Activated CD8-positive, alpha-beta memory T cell treated with anti-CD3 and anti-CD28 coated beads for 36 hours (primary cell): ENCODE measurements around the gene TMC7. TPM values are rescaled to one million over a fixed set of nuclear protein-coding genes. Genes with fewer than 3 reads are reported as not detected.

Experiments used
- CTCF ChIA-PET: fragments of 350-600 bp; sonication (Branson Sonifier 250); formaldehyde crosslinking; loops from one replicate; lab custom pipeline; 2021; ENCODE audit warnings: antibody characterized with exemption; lab: Charles Lee
- POLR2A ChIA-PET: fragments of 350-600 bp; sonication (Branson Sonifier 250); formaldehyde crosslinking; loops from one replicate; lab custom pipeline; 2021; ENCODE audit warnings: antibody characterized with exemption; lab: Charles Lee
- total RNA-seq, 2 experiments: library from RNA; stranded (reverse); gene quantifications; one replicate each; pipeline ENCODE4 v1.2.3, GENCODE V29; 2021

TMC7 gene
- total RNA-seq, 2 experiments from 2014 or later: not detected

DNA sequence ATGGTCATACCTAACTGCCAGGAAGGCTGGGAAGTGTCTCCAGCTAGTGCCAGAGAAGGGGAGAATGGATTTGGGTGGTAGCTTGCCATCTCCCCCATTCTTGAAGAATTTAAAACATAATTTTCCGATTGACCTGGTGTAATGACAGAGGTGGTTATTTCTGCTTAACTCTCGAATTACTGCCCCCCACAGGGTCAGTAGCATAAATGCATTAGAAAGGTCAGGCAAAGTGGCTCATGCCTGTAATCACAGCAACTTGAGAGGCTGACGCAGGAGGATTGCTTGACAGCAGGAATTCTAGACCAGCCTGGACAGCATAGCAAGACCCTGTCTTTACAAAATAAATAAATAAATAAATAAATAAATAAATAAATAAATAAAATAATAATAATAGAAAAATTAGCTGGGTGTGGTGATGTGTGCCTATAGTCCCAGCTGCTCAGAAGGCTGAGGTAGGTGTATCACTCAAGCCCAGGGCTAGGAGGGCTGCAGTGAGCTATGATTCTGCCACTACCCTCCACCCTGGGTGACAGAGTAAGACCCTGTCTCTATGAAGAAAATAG lies 27.5 kb downstream of the TMC7 start:
- POLR2A ChIA-PET: interaction anchor here (0.6 kb wide), 1 partner anchor 1642 kb away, joined by 4 read pairs; no protein-coding TSS in a partner anchor
- CTCF ChIA-PET: no interaction called here

DNA sequence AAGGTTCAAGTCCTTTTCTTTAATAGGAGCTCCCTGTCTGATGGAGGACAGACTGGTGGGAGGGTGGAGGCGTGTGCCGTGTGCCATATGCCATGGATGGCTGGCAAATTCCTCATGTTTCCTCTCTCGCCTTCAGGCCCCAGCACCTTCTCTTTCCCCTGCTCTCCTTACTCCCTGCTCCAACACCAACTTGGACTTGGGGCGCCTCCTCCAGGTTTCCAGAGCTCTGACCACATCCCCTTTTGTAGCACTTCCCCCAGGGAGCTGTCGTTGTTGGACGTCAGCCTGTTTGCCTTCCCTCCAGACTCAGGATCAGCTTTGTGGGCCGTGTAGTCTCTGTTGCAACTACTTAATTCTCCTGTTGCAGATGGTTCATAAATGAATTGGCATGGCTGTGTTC lies 30.7 kb downstream of the TMC7 start:
- ChIA-PET POLR2A (no interaction called here), CTCF (no interaction called here)

DNA sequence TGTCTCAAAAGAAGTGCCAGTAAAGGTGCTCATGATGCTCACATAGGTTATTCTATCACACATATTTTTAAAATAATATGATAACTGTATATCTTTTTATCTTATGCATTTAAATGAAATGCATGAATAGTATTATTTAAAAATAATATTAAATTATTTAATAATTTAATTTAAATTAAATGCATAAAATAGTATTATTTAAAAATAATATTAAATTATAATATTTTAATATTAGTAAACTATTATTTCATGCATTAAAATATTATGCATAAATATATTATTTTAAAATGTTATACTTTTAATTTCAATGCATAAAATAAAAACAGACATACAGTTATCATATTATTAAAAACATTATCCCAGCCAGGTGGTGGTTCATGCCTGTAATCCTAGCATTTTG lies 33.4 kb downstream of the TMC7 start:
- ChIA-PET CTCF (no interaction called here), POLR2A (no interaction called here)

DNA sequence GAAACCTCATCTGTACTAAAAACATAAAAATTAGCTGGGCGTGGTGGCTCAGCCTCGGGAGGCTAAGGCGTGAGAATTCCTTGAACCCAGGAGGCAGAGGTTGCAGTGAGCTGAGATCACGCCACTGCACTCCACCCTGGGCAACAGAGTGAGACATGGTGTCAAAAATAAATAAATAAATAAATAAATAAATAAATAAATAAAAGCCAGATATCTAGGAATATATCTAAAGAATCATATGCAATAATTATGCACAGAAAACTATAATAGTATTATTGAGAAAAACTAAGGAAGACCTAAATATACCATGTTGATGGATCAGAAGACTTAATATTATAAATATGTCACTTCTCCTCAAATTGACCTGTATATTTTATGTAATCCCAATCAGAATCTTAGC lies 37.0 kb downstream of the TMC7 start:
- CTCF ChIA-PET: interaction anchor here (0.6 kb wide), 1 partner anchor 23 kb away, joined by 3 read pairs; no protein-coding TSS in a partner anchor
- POLR2A ChIA-PET: no interaction called here

DNA sequence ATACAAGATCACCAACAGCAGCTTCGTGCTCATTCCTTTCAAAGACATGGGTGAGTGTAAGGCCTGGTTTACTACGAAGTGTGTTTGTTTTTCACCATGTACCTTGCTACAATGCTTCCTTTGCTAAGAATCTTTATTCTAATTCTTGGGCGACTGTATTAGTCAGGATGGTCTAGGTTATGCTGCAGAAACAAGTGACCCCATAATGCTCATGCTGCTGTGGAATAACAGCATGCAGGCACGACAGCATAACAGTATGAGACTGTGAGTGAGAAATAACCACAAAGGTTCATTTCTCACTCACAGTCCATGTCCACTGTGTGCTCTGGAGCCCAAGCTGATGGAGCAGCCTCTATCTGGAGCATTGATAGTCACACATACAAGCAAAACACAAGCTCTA lies 38.0 kb downstream of the TMC7 start:
- POLR2A ChIA-PET: no interaction called here
- CTCF ChIA-PET: no interaction called here

DNA sequence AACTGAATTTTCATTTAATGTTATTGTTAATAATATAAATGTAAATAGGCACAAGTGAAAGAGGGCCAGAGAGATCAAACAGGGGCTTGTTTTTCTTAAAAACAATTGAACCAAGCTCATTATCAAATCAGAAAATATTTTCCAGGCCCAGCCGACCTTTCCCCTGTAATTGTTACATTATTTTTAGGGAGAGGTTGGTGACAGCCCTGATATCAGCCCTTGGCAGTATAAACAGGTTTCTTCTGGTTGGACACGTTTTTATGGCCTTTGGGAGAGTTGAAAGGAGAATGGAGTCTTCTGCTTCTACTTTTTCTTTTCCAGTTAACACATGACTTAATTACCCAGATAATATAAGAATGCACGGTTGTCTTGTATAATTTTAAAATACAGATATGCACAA lies 43.7 kb downstream of the TMC7 start:
- ChIA-PET CTCF (no interaction called here), POLR2A (no interaction called here)

DNA sequence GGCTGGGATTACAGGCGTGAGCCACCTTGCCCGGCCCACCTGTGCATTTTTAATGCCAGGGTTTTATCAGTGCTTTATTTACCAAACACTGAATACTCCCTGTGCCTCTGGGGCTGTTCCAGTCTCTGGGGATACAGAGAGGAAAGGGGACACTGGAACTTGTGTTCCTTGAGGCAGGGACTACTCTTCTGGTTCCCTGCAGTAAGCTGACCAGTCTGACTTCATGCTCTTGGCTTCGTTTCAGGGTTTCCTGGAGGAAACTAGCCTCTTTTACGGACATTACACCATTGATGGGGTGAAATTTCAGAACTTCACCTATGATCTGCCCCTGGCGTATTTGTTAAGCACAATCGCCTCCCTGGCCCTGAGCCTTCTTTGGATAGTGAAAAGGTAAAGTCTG lies 46.2 kb downstream of the TMC7 start:
- CTCF ChIA-PET: no interaction called here
- POLR2A ChIA-PET: no interaction called here

DNA sequence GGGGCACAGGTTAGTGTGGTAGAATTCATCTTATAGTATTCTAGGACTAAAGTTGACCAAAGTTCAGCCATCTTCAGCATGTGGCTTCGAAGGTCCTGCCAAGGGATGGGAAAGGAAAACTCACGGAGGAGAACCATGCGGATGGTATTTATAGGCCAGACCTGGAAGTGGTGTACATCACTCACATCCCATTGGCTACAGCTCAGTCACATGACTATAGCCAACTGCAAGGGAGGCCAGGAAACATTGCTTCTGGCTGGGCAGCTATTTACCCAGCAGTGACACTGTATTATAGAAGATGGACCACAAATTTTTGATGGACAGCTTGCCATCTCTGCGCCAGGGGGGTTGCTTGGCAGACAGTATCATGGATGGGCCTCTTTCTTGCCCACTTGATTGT lies 48.0 kb downstream of the TMC7 start:
- ChIA-PET POLR2A (no interaction called here), CTCF (no interaction called here)

DNA sequence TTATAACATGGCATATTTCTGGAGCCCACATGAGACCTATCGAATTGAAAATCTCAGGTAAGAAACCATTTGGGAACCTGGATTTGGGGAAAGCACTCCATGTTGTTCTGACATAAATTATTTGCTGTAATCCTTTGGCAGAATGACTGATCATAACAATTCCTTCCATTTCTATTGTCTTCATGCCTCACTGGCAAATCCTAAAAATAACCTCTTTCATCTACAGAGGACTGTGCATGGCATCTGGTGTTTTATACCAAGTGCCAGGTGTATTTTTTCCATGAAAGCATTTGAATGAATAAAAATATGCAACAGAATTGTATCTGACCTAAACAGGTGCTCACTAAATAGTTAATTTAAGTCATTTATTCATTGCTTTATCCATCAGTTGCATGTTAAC lies 50.0 kb downstream of the TMC7 start:
- ChIA-PET CTCF (no interaction called here), POLR2A (interaction anchor here (0.6 kb wide), 1 partner anchor 48 kb away, joined by 4 read pairs; no protein-coding TSS in a partner anchor)

DNA sequence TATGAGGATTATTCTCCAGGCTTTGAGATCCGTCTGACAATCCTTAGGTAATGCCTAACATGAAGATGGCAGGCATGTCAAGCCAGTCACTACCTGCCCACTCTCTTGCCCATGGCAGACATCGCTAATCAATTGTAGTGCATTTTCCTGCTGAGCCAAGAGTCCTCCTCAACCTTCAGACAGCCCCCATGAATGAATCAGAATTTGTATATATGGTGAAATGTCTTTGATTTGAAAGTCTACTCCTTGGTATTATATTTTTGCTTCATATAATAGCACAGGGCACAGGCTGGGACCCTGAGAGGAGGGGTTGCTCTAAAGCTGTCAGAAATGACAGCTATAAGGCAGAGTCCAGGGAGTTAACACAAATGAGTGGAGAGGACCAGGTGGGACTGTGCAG lies 56.7 kb downstream of the TMC7 start:
- POLR2A ChIA-PET: no interaction called here

DNA sequence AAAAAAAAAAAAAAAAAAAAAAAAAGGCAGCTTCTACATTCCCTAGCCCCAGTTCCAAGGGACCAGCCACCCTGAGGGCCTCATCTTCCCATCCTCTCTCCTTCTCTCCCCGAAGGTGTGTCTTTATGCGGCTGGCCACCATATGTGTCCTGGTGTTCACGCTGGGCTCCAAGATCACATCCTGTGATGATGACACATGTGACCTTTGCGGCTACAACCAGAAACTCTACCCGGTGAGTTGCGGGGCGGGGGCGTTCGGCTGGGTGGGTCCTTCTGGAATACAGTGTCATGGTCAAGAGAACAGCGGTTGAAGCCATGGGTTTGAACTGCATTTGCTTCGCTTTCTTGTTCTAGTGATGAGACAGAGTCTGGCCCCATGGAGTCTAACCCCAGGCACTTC lies 61.0 kb downstream of the TMC7 start:
- CTCF ChIA-PET: no interaction called here

More for the DNA sequence above, 56.7 kb downstream of the TMC7 start:
- CTCF ChIA-PET: no interaction called here

DNA sequence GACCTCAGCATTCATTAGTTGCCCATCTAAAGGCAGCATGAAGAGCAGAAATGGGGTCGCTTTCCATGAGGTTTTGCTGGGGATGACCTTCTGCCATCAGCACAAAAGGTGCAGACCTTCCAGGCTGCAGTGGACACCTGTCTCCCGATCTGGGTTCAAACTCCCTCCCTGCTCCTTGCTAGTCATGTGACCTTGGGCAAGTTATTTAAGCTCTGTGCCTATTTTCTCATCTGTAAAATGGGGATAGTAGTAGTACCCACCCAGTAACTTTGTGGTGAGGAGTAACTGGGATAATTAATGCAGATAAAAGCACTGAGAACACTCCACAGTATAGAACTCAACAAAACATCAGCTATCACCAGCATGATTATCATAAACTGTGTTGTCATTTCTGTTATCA lies 62.3 kb downstream of the TMC7 start:
- ChIA-PET CTCF (no interaction called here), POLR2A (no interaction called here)

More for the DNA sequence above, 61.0 kb downstream of the TMC7 start:
- POLR2A ChIA-PET: no interaction called here

DNA sequence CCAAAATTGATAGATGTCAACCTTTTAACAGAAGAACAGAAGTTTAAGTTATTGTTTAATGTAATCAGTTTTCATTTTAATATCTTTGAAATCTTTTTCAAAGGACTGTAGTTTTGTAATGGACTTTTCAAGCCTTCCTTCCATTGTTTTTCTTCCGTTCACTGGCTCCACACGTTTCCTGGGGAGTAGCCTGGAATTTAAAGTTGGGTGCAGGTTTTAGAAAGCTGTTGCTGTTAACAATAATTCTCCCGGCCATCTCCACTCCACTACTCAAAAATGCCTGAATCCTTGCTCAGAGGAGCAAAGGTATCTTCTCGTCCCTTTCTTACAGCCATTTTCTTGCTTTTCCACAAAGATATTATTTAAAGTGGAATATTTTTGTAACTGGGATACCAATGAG lies 79.0 kb downstream of the TMC7 start:
- POLR2A ChIA-PET: no interaction called here

DNA sequence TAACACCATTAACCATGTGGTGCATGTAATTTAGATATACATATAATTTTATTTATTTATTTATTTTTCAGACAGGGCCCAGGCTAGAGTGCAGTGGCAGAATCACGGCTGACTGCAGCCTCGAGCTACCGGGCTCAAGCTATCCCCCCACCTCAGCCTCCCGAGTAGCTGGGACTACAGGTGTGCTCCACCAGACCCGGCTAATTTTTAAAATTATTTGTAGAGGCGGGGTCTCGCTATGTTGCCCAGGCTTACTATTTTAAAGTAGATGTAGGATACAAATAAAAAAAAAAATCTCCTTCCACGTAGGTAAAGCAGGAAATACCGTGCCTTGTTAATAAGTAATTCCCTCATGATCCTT lies 83.2 kb downstream of the TMC7 start:
- ChIA-PET CTCF (interaction anchor here (1.6 kb wide), 1 partner anchor 489 kb away, joined by 4 read pairs; the partner anchor contains the start of gene VPS35L), POLR2A (interaction anchor here (0.5 to 1.6 kb wide), 2 partner anchors 274 to 277 kb away, joined by 3 to 6 read pairs; partner anchors contain the start of gene RPS15A)

More for the DNA sequence above, 79.0 kb downstream of the TMC7 start:
- CTCF ChIA-PET: no interaction called here

DNA sequence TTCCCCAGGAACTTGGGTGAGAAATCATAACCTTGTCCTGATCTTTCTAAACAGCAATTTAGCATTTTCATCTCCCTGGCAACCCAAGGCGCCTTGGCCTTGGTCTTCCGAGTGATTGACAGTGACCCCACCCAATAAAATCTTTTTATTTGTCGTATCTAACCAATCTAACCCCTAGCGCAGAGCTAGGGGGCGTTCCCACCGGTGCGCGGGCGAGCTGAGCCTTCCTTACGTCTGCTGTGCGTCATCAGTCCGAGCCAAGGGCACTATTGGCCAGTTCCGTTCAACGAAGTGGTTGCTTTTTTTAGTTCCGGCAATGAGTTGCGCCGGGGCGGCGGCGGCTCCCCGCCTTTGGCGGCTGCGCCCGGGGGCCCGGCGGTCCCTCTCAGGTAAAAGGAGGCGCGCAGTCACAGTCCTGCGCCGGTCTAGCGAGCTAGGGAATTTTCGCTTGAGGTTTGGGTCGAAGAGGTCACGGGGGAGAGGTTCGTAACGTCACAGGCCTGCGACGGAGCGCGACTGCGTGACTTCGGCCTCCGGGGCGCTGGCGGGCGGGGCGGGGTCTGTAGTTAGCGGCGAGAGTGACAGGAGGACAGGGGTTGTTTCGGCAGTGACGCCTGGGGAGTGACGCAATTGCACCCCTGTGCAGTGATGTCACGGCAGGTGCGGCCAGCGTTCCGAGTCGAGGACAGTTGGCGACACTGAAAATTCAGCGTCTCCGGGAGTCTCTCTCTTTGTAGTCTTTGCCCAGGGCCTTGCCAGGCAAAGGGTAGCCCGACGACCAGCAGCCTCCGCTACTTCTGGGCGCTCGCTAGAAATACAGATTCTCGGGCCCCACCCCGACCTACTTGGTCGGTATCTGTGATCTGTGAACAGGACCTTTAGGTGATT lies 83.9 kb downstream of the TMC7 start, which contains the start of gene COQ7:
COQ7 (plus strand) TSS at position 266 of the 888 bp plus-strand sequence; CDS start at position 317, 51 bp downstream.
- CTCF ChIA-PET: interaction anchor here (1.6 kb wide), 1 partner anchor 488 kb away, joined by 4 read pairs; the partner anchor contains the start of gene VPS35L
- POLR2A ChIA-PET: interaction anchor here (0.5 to 1.6 kb wide), 4 partner anchors 14 to 278 kb away, joined by 3 to 15 read pairs (median 4); partner anchors contain the start of gene RPS15A

DNA sequence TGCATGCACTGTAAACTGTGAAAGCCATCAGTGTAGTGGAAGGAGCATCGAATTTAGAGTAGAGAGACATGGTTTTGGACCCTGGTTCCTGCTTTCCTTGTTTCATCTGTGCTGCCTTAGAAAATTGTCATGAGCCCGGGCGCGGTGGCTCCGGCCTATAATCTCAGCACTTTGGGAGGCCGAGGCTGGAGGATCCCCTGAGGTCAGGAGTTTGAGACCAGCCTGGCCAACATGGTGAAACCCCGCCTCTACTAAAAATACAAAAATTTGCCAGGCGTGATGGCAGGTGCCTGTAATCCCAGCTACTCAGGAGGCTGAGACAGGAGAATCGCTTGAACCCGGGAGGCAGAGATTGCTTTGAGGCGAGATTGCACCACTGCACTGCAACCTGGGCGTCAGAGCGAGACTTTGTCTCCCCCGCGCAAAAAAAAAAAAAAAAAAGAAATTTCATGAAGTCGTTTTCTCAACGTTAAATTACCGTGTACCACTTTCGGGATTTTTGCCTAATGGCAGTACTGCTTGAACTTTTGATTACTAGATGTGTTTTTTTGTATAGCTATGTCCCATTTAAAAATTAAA lies 84.6 kb downstream of the TMC7 start:
- ChIA-PET POLR2A (interaction anchor here (0.5 to 1.6 kb wide), 5 partner anchors 14 to 1573 kb away, joined by 3 to 15 read pairs (median 6); partner anchors contain the start of gene RPS15A), CTCF (interaction anchor here (0.7 to 1.6 kb wide), 2 partner anchors 94 to 487 kb away, joined by 3 to 4 read pairs; partner anchors contain the start of gene VPS35L)

DNA sequence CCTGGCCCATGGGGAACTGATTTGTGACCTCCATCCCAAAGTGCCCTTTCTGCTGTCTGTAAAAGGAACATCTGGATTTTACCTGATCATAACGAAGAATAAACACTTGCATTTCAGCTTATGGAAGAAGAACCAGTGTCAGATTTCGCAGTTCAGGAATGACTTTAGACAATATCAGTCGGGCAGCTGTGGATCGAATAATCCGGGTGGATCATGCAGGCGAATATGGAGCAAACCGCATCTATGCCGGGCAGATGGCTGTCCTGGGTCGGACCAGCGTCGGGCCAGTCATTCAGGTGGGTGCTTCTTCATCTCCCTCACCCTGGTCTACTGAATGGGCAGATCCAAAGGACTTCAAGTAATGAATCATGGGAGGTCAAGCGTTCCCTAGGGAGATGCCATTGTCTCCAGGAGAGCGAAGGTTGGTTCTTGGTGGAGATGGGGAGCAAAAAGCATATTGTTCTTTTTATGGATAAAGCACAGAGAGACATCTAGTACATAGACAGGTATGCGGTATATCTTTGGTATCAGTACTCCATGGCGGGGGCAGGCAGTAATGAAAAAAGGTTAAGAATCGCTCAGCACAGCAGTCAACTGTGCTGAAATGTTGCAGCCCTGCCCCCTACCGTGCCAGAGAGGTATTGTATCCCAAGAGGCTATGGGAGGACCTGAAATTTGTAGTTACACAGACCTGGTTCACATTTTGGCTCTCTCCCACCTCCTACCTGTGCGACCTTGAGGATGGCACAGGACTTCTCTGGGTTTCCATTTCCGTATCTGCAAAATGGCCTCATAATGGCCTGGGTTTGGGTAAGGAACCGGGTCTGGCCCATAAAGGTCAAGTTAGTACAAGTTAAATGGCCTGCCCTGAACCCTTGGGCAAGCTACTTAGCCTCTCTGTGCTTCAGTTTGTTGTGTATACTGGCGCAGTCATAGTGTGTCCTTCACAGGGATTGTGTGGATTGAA lies 88.4 kb downstream of the TMC7 start:
- POLR2A ChIA-PET: no interaction called here
- CTCF ChIA-PET: no interaction called here

DNA sequence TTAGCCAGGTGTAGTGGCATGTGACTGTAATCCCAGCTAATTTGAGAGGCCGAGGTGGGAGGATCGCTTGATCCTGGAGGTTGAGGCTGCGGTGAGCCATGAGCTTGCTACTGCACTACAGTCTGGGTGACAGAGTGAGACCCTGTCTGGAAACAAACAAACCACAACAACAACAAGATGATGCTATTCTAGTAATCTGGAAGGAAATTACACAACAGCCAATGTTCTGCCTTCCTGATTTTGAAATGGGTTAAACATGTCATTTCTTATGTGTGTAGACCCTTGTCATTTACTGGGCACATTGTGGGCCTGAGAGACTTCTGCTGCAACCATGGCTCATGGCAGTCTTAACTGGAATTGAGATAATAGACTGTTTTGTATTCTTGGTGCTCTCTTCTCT lies 89.6 kb downstream of the TMC7 start:
- ChIA-PET POLR2A (no interaction called here), CTCF (no interaction called here)

DNA sequence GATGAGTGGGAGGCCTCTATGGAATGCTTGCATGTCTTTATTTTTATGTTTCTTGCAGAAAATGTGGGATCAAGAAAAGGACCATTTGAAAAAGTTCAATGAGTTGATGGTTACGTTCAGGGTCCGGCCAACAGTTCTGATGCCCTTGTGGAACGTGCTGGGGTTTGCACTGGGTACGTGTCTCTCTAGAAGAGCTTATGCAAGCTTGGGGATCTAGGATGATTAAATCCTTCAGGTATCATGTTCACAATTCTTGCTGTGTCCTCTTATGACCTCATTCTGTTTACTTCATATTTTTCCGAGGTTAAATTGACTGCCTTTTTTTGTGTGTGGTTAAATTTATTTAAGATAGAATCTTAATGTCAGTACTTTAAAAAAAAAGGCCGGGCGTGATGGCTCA lies 90.1 kb downstream of the TMC7 start:
- ChIA-PET POLR2A (no interaction called here), CTCF (no interaction called here)
